SU-DHL-6 (cell line): Measurements from ENCODE around the gene RAB8A.

Source experiments
- H2AFZ ChIP-seq: fragments of 200-600 bp; sonication (generic); 2 replicates; pipeline ENCODE4 v1.6.1; 2014; ENCODE audit warnings: low read depth, mild to moderate bottlenecking, moderate library complexity, mixed read lengths, antibody characterized with exemption, low read length; ENCODE audit not compliant: severe bottlenecking
- H3F3A ChIP-seq: fragments of 200-600 bp; shearing (Covaris generic); 2 replicates; pipeline ENCODE4 v1.6.0; 2016; ENCODE audit warnings: antibody characterized with exemption, mild to moderate bottlenecking; ENCODE audit not compliant: insufficient read depth
- H3K27ac ChIP-seq: fragments of 200-600 bp; sonication (generic); 2 replicates; pipeline ENCODE4 v1.5.1; 2016; ENCODE audit warnings: low read depth, mild to moderate bottlenecking, low read length, moderate library complexity, mixed read lengths
- H3K27me3 ChIP-seq: fragments of 200-600 bp; sonication (generic), shearing (Covaris generic); 2 replicates; pipeline ENCODE4 v1.6.0; 2014; ENCODE audit warnings: mild to moderate bottlenecking, low read length
- H3K36me3 ChIP-seq: fragments of 200-600 bp; sonication (generic); 2 replicates; pipeline ENCODE4 v1.6.1; 2014; ENCODE audit warnings: mild to moderate bottlenecking, low read length, mixed read lengths
- H3K4me2 ChIP-seq: fragments of 300-600, 200-600 bp; shearing (Covaris generic), sonication (generic); 2 replicates; pipeline ENCODE4 v1.6.0; 2014; ENCODE audit warnings: low read length, low read depth, mild to moderate bottlenecking; ENCODE audit not compliant: poor library complexity, severe bottlenecking
- H3K4me3 ChIP-seq: fragments of 200-600 bp; sonication (generic); 2 replicates; pipeline ENCODE4 v1.5.1; 2014; ENCODE audit warnings: antibody characterized with exemption, low read length, mild to moderate bottlenecking, mixed read lengths; ENCODE audit not compliant: insufficient read depth, poor library complexity, severe bottlenecking
- H3K79me2 ChIP-seq: fragments of 200-600 bp; sonication (generic); 2 replicates; pipeline ENCODE4 v1.6.1; 2014; ENCODE audit warnings: mild to moderate bottlenecking, low read length, moderate library complexity; ENCODE audit not compliant: insufficient read depth
- H3K9ac ChIP-seq: fragments of 200-600 bp; sonication (generic); 2 replicates; pipeline ENCODE4 v1.7.0; 2014; ENCODE audit warnings: mild to moderate bottlenecking, low read length
- H3K9me2 ChIP-seq: fragments of 200-600 bp; sonication (generic); replicated peaks from 2 replicates; pipeline ENCODE4 v1.6.1; 2014; ENCODE audit warnings: low read length; ENCODE audit not compliant: insufficient read depth
- H3K9me3 ChIP-seq: fragments of 200-600 bp; sonication (generic); 2 replicates; pipeline ENCODE4 v1.6.1; 2014; ENCODE audit warnings: low read length, mixed read lengths; ENCODE audit not compliant: insufficient read depth
- H4K20me1 ChIP-seq: fragments of 200-600 bp; sonication (generic); 2 replicates; pipeline ENCODE4 v1.6.1; 2014; ENCODE audit warnings: low read depth, mild to moderate bottlenecking, antibody characterized with exemption, low read length, moderate library complexity, mixed read lengths
- EZH2phosphoT487 ChIP-seq: fragments of 200-600 bp; sonication (generic), shearing (Covaris generic); conservative IDR thresholded peaks from 2 replicates; pipeline ENCODE4 v1.6.1; 2018; ENCODE audit warnings: mild to moderate bottlenecking, antibody characterized with exemption, low read length, moderate library complexity, mixed read lengths
- TF ChIP-seq, protein P1 (sequence below): fragments of 200-600 bp; sonication (generic); IDR thresholded peaks from one replicate; pipeline ENCODE4 v1.5.1; 2017; ENCODE audit warnings: antibody characterized with exemption, mild to moderate bottlenecking, low read length, moderate library complexity; ENCODE audit not compliant: insufficient read depth, poor library complexity, severe bottlenecking

RAB8A gene

DNA sequence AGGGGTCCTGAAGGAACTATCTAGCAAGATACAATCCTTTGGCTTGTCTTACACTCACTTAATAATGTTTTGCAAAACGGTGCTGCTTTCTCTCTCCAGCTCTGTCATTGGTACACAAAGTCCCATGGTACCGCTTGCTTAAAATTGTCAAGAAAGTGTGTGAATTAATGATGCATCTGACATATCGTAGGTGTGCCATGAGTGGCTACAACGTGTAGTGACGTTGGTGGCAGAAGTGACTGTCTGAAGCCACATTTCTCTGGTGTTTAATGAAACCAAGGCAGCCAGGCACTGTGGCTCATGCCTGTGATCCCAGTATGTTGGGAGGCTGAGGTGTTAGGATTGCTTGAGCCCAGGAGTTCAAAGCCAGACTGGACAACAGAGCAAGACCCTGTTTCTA is 34.4 kb downstream of the RAB8A start:
- TF ChIP-seq EZH2phosphoT487: no peak
- TF ChIP-seq, protein P1, sequence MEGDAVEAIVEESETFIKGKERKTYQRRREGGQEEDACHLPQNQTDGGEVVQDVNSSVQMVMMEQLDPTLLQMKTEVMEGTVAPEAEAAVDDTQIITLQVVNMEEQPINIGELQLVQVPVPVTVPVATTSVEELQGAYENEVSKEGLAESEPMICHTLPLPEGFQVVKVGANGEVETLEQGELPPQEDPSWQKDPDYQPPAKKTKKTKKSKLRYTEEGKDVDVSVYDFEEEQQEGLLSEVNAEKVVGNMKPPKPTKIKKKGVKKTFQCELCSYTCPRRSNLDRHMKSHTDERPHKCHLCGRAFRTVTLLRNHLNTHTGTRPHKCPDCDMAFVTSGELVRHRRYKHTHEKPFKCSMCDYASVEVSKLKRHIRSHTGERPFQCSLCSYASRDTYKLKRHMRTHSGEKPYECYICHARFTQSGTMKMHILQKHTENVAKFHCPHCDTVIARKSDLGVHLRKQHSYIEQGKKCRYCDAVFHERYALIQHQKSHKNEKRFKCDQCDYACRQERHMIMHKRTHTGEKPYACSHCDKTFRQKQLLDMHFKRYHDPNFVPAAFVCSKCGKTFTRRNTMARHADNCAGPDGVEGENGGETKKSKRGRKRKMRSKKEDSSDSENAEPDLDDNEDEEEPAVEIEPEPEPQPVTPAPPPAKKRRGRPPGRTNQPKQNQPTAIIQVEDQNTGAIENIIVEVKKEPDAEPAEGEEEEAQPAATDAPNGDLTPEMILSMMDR: no peak
- H4K20me1 ChIP-seq: no peaks in the 10 kb centered on the region
- H3K4me2 ChIP-seq: peak overlapping the region; percentile 99
- H3K9ac ChIP-seq: peak overlapping the region; percentile 13; the same call in 1 of the 2 replicates
- H3K36me3 ChIP-seq: 0 out of 2 replicates have a peak, but pooled peaks cover 3% of the 10 kb centered on the region
- peaks cover 46% of the 10 kb centered on the region for H3K79me2 ChIP-seq
- peak overlapping the region; percentile 94 for H3K27ac ChIP-seq
- H3K9me2 ChIP-seq: no peaks in the 10 kb centered on the region
- peak overlapping the region; percentile 50 for H3K4me3 ChIP-seq
- H2AFZ ChIP-seq: no peak overlapping the region
- H3F3A ChIP-seq: peaks cover 56% of the 10 kb centered on the region
- H3K27me3 ChIP-seq: no peaks in the 10 kb centered on the region
- H3K9me3 ChIP-seq: no peaks in the 10 kb centered on the region

DNA sequence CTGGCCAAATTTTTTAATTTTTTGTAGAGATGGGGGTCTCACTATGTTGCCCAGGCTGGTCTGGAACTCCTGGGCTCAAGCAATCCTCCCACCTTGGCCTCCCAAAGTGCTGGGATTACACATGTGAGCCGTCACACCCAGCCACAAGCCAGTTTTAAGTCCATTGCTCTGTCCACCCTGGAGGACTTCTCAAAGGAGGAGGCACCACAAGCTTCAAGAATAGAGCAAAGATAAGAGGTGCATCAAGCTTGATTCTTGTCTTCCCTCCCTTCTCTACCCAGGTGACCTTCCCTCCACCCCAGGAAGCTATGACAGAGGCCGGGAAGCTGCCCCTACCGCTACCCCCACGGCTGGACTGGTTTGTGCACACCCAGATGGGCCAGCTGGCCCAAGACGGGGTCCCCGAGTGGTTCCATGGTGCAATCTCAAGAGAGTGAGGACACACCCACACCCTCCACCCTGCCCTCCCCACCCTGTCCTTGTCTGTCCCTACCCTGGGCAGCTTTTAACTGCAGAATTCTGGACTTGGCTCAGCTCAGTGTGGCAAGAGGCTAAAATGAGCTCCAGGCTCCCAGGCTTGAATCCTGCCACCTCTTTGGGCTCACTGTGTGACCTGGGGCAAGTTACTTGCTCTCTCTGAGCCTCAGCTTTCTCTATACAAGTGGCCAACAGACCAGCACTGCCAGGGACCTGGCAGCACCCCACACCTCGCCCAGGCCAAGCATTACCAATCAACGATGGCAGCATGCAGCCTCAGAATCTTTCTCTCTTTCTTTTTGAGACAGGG is 36.9 kb downstream of the RAB8A start:
- Histone ChIP-seq H3K27me3 (no peaks in the 10 kb centered on the region), H3K4me3 (no peak overlapping the region), H3K79me2 (peaks cover 45% of the 10 kb centered on the region), H3K9ac (no peak overlapping the region; the same call in 1 of the 2 replicates), H3K27ac (peak overlapping the region; percentile 74), H3K4me2 (peak overlapping the region; percentile 4), H4K20me1 (no peaks in the 10 kb centered on the region), H3K36me3 (peaks cover 12% of the 10 kb centered on the region), H3K9me2 (no peaks in the 10 kb centered on the region), H3K9me3 (no peaks in the 10 kb centered on the region), H2AFZ (no peak overlapping the region), H3F3A (peaks cover 37% of the 10 kb centered on the region)
- TF ChIP-seq EZH2phosphoT487: no peak
- TF ChIP-seq, protein P1: no peak

DNA sequence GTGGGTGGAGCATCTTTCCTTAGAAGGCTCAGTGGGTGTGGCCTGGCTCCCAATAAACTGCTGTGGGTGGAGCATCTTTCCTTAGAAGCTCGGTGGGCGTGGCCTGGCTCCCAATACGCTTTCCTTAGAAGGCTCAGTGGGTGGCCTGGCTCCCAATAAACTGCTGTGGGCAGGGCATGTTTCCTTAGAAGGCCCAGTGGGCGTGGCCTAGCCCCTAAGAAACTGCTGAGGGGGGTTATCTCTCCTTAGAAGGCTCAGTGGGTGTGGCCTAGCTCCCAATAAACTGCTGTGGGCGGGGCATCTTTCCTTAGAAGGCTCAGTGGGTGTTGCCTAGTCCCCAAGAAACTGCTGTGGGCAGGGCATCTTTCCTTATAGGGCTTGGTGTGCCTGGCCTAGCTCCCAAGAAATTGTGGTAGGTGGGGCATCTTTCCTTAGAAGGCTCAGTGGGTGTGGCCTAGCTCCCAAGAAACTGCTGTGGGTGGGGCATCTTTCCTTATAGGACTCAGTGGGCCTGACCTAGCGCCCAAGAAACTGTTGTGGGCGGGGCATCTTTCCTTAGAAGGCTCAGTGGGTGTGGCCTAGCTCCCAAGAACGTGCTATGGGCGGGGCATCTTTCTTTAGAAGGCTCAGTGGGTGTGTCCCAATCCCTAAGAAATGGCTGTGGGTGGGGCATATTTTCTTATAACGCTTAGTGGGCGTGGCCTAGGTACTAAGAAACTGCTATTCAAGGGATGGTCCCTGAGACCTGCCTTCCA is 42.1 kb downstream of the RAB8A start:
- Histone ChIP-seq H3K4me3 (no peak overlapping the region), H4K20me1 (no peaks in the 10 kb centered on the region), H3K27me3 (no peaks in the 10 kb centered on the region), H3F3A (peaks cover 30% of the 10 kb centered on the region), H3K4me2 (no peak overlapping the region), H3K27ac (no peak overlapping the region), H3K9me2 (no peaks in the 10 kb centered on the region), H2AFZ (no peak overlapping the region), H3K79me2 (0 out of 2 replicates have a peak, but pooled peaks cover 3% of the 10 kb centered on the region), H3K9ac (no peak overlapping the region), H3K9me3 (no peaks in the 10 kb centered on the region), H3K36me3 (peaks cover 32% of the 10 kb centered on the region)
- TF ChIP-seq, protein P1: no peak
- no peak for TF ChIP-seq EZH2phosphoT487
